C4-2B (cell line): ENCODE data around the gene SIX1.

Experiments
- H3K27ac ChIP-seq: fragments of 450-650 bp; 2 replicates; pipeline ENCODE4 v1.5.1; 2017
- ZFX ChIP-seq: fragments of 450-650 bp; IDR thresholded peaks from 2 replicates; pipeline ENCODE4 v1.6.1; 2017
- TF ChIP-seq, protein P1 (sequence below): fragments of 450-650 bp; conservative IDR thresholded peaks from 2 replicates; pipeline ENCODE4 v1.5.1; 2017; ENCODE audit warnings: mild to moderate bottlenecking

The SIX1 gene

DNA sequence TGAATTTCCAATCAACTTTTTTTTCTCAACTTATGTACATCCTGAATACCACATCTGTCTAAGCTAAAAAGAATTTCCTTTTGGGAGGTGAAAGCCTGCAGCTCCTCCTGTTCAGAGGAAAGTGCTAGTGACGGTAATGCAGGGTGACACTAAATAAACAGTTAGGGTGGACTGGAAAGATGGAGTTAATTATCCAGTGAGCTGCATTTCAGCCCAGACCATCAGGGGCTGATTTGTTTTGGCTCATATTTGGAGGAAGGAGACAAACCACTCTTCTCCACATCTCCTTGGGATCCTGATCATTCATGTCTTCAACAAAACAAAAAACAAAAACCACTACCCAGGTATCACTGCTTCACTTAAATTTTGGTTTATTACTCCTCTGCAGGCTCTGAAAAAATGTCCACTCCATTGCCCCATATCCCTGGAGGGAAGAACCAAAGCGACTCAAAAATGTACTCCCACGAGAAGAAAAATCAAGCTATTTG, 5.1 kb upstream of the SIX1 start:
- TF ChIP-seq ZFX: no peak
- TF ChIP-seq, protein P1, sequence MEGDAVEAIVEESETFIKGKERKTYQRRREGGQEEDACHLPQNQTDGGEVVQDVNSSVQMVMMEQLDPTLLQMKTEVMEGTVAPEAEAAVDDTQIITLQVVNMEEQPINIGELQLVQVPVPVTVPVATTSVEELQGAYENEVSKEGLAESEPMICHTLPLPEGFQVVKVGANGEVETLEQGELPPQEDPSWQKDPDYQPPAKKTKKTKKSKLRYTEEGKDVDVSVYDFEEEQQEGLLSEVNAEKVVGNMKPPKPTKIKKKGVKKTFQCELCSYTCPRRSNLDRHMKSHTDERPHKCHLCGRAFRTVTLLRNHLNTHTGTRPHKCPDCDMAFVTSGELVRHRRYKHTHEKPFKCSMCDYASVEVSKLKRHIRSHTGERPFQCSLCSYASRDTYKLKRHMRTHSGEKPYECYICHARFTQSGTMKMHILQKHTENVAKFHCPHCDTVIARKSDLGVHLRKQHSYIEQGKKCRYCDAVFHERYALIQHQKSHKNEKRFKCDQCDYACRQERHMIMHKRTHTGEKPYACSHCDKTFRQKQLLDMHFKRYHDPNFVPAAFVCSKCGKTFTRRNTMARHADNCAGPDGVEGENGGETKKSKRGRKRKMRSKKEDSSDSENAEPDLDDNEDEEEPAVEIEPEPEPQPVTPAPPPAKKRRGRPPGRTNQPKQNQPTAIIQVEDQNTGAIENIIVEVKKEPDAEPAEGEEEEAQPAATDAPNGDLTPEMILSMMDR: no peak
- H3K27ac ChIP-seq: no peak overlapping the region

DNA sequence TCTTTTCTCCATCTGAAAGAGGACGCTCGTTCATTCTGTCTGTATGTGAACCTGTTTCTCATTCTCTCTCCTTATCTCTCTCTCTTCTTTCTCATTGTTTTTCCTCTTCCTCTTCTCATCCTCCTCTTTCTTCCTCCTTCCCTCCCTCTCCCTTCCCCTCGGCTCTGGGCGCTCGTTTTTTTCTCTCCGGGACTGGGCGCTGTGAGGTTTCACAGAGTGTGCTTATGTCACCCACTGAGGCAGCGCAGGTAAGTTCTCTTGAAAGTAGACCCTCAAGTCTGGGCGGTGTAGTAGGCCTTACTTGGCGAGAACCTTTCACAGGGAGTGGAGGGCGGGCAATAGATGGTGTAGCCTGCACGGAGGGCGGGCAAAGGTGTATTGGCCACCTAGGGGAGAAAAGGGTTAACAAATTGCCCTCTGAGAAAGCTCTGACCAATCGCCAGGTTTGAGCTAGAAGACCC, 4.5 kb upstream of the SIX1 start:
- TF ChIP-seq, protein P1: no peak
- TF ChIP-seq ZFX: no peak
- H3K27ac ChIP-seq: no peak overlapping the region

DNA sequence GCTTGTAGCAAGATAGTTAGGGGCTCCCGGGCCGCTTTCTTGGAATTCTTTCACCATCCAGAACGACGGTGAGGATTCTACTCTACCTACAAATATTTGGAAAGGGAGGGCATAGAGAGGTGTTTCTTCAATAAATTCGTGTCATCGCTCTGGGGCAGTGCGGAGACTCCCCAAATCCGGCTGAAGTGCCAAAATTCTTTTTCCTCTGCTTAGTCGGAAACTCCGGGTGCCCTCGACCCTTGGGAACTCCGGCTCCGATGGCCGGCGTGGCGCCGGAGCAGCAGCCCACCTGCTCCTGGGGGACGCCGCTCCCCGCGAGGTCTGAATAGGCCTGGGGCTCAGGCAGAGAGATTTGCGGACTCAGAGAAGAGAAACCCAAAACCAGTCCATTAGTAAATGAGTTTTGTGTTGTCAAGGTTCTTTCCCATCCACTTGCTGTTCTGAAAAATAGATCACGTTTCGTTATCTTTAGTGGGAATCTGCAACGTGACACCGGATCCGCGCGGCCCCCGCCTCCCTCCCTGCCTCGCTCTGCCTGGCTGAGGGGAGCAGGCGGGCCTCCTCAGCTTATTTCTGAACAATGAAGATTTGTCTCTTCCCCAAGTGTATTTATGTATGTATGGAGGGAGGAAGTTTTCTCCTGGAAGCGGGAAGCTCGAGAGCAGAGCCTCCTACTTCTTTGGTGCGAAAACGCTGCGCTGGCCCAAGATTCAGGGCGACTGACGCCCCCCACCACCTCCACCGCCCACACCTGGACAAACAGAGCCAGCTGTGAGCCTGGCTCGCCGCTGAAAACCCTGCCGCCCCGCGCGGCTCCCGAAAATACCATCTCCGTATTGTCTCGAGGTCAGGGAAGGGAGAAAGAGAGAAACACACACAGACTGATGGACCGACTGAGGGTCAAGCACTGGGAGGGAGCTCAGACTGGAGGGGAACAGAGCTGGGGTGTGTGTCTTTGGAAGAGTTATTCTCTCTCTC, 3.7 kb upstream of the SIX1 start:
- TF ChIP-seq, protein P1: no peak
- TF ChIP-seq ZFX: no peak

DNA sequence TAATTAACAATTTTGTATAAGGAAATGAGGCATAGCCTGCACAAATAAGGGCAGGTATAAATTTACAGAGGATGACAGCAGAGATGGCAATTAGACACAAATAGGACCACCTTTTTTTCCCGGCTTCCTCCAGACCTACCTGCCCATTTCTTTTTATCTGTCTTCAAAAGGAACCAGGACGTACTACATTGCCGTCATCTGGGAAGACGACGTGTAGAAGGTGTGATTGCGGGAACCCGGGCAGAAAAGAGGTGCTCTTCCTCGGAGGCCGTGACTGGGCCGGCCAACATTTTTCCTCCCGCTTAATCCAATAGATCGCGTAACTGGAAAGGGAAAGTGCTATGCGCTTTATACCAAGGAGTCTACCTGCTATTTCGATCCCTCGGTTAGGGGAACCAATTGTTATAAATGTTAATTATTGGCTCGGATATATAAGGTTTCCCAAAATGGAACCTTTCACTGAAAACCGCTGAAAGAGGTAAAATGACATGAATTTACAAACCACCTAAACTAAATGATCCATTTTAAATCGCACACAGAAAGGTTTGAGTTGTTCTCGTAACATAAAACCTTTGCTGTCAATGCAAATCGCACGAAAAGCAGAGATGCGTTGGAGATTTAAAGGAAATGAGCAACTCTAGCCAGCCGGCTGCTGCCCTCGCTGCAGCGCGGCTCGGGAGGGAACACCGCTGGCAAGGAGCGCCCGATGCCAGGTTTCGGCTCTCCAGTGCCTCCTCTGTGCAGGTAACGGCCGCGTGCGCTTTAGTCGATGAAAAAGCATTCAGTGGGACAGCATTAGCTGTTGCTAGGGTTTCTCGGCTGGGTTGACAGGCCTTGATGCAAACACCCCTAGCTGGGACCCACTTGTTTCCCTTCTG, 2.8 kb upstream of the SIX1 start:
- H3K27ac ChIP-seq: no peak overlapping the region
- TF ChIP-seq ZFX: no peak
- TF ChIP-seq, protein P1: no peak

More for the DNA sequence above, 3.7 kb upstream of the SIX1 start:
- no peak overlapping the region for H3K27ac ChIP-seq

DNA sequence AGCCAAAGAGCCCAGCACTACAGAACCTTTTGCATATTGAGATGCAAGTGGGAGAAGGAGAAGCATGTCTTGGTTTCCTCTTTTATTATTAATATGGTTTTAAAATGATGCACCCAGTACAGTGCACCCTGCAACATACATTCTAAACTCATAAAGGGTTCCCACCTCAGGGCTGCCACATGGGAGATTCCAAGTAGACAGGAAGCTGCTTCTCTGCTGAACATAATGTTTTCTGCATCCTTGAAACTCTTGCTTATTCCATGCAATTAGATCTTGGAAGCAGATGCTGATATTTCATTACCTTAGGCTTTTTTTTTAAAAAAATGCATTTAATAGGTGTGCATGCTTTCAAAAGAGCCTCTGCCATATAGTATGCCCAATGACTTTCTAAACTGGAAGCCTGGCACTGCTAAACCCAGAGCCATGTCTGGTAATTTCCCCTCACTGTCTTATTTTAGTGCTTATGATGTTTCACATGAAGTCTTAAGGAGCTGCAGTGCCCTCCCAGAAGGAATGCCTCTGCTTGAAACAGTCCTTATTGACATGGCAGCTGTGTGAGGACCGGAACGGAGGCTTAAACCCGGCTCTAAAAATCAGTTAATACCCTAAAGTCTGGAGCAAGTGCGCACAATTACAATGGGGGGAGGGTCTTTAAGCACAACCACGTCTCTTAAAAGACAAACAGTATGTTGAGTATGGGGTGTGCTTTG, 2.0 kb upstream of the SIX1 start:
- TF ChIP-seq ZFX: no peak
- TF ChIP-seq, protein P1: no peak
- no peak overlapping the region for H3K27ac ChIP-seq

DNA sequence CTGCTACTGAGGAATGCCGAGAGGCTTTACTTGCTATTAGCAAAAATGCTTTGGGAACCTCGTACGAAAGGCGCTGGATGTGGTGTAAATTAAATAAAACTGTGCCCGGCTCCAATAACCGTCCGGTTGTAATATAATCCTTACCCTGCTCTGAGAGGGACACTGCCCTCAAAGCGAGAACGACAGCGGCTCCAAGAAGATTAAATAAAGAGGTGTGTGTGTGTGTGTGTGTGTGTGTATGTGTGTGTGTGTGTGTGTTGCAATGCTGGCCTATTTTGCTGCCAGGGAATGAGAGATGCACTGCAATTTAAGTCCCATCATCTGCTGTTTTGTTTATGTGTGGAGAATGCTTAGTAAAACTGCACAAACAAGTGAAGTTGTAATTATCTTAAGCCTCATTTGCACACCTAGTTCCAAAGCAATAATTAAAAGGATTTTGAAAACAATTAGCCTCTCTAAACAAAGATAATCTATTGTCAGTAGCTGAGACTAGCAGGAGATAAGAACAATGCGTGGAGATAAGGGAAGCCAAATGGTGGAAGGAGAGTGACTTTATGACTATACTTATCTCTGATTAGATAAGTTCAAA, 1.2 kb upstream of the SIX1 start:
- TF ChIP-seq, protein P1: no peak
- no peak for TF ChIP-seq ZFX
- H3K27ac ChIP-seq: peak overlapping the region; percentile 58; the same call in 1 of the 2 replicates
